ENCODE measurements around the gene OR10AD1.

- no peak for TF ChIP-seq POLR2AphosphoS5 (IDR thresholded peaks at IDR 0.05)
- TF ChIP-seq POLR2A (IDR thresholded peaks at IDR 0.05), result no peak
- TF ChIP-seq, protein P1, sequence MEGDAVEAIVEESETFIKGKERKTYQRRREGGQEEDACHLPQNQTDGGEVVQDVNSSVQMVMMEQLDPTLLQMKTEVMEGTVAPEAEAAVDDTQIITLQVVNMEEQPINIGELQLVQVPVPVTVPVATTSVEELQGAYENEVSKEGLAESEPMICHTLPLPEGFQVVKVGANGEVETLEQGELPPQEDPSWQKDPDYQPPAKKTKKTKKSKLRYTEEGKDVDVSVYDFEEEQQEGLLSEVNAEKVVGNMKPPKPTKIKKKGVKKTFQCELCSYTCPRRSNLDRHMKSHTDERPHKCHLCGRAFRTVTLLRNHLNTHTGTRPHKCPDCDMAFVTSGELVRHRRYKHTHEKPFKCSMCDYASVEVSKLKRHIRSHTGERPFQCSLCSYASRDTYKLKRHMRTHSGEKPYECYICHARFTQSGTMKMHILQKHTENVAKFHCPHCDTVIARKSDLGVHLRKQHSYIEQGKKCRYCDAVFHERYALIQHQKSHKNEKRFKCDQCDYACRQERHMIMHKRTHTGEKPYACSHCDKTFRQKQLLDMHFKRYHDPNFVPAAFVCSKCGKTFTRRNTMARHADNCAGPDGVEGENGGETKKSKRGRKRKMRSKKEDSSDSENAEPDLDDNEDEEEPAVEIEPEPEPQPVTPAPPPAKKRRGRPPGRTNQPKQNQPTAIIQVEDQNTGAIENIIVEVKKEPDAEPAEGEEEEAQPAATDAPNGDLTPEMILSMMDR (IDR thresholded peaks at IDR 0.05), result no peak
- TF ChIP-seq EP300 (IDR thresholded peaks at IDR 0.05), result no peak
Observed at GRCh38 chr12:48179466-48179865, 23.6 kb downstream of the OR10AD1 start.
